Measurements from ENCODE around the gene TMEM141.

Gene TMEM141

GRCh38 chr9:136820971-136821825 lies 30.1 kb downstream of the TMEM141 start:
- Histone ChIP-seq H3K4me3 (replicated peaks; ENCODE audit: low read depth, low read length) (no peak overlapping the region), H3K27me3 (replicated peaks; ENCODE audit: control insufficient read depth, insufficient read depth, low read length) (no peaks in the 10 kb centered on the region), H3K36me3 (ENCODE audit: control insufficient read depth, insufficient read depth, low read length) (peaks cover 6% of the 10 kb centered on the region)
- no peak for DNase-seq (ENCODE audit: extremely low read depth, insufficient read length)
- TF ChIP-seq, protein P1, sequence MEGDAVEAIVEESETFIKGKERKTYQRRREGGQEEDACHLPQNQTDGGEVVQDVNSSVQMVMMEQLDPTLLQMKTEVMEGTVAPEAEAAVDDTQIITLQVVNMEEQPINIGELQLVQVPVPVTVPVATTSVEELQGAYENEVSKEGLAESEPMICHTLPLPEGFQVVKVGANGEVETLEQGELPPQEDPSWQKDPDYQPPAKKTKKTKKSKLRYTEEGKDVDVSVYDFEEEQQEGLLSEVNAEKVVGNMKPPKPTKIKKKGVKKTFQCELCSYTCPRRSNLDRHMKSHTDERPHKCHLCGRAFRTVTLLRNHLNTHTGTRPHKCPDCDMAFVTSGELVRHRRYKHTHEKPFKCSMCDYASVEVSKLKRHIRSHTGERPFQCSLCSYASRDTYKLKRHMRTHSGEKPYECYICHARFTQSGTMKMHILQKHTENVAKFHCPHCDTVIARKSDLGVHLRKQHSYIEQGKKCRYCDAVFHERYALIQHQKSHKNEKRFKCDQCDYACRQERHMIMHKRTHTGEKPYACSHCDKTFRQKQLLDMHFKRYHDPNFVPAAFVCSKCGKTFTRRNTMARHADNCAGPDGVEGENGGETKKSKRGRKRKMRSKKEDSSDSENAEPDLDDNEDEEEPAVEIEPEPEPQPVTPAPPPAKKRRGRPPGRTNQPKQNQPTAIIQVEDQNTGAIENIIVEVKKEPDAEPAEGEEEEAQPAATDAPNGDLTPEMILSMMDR (IDR thresholded peaks at IDR 0.05; ENCODE audit: insufficient read depth, low read length, poor library complexity, severe bottlenecking), result no peak

DNA sequence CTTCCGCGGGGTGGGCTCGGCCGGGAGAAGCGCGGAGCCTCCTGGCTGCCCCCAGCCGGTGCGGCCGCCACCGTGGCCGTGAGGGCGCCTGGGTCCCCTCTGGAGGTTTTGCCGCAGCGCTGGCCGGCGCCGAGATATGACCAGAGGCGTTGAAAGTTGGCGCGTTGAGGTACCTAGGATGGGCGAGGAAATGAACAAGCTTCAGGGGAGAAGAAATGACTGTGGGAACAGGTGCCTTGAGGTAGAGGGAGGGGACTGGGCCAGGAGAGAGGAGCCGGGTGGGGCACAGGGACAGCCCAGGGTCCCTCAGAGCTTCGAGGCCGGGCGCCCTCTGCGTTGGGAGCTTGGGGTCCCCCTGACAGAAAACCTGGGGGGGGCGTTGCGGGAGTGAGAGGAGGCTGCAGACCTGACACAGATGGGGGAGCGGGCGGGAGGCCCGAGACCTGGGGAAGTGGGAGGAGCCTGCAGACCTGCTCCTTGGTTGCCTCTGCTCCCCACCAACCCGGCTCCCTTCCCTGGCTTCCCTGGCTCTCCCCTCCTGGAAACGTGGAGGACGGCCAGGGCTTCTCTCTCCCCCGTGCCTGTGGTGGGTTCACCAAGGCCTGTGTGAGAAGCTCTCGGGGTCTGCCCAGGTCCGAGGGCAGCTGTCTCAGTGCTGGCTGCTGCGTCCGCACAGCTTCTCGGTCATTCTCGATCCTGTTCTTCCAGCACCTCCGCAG lies 30.8 kb downstream of the TMEM141 start:
- no peak for DNase-seq (ENCODE audit: extremely low read depth, insufficient read length)

GRCh38 chr9:136823136-136824046 lies 32.2 kb downstream of the TMEM141 start:
- DNase-seq (ENCODE audit: extremely low read depth, insufficient read length), result no peak
- H3K4me3 ChIP-seq (replicated peaks; ENCODE audit: low read depth, low read length), result no peak overlapping the region
- TF ChIP-seq, protein P1 (IDR thresholded peaks at IDR 0.05; ENCODE audit: insufficient read depth, low read length, poor library complexity, severe bottlenecking), result no peak
- no peaks in the 10 kb centered on the region for H3K27me3 ChIP-seq (replicated peaks; ENCODE audit: control insufficient read depth, insufficient read depth, low read length)
- peaks cover 13% of the 10 kb centered on the region for H3K36me3 ChIP-seq (ENCODE audit: control insufficient read depth, insufficient read depth, low read length)

More for the DNA sequence above, 30.8 kb downstream of the TMEM141 start:
- Histone ChIP-seq H3K36me3 (ENCODE audit: control insufficient read depth, insufficient read depth, low read length) (peaks cover 7% of the 10 kb centered on the region), H3K4me3 (replicated peaks; ENCODE audit: low read depth, low read length) (no peak overlapping the region), H3K27me3 (replicated peaks; ENCODE audit: control insufficient read depth, insufficient read depth, low read length) (no peaks in the 10 kb centered on the region)
- TF ChIP-seq, protein P1 (IDR thresholded peaks at IDR 0.05; ENCODE audit: insufficient read depth, low read length, poor library complexity, severe bottlenecking), result no peak

GRCh38 chr9:136824496-136825225 lies 33.5 kb downstream of the TMEM141 start:
- H3K4me3 ChIP-seq (replicated peaks; ENCODE audit: low read depth, low read length), result no peak overlapping the region
- H3K36me3 ChIP-seq (ENCODE audit: control insufficient read depth, insufficient read depth, low read length), result peaks cover 24% of the 10 kb centered on the region
- no peaks in the 10 kb centered on the region for H3K27me3 ChIP-seq (replicated peaks; ENCODE audit: control insufficient read depth, insufficient read depth, low read length)
- DNase-seq (ENCODE audit: extremely low read depth, insufficient read length), result no peak
- TF ChIP-seq, protein P1 (IDR thresholded peaks at IDR 0.05; ENCODE audit: insufficient read depth, low read length, poor library complexity, severe bottlenecking), result no peak

Measured in GM06990 (cell line).